ENCODE results near the gene IQGAP2. TPM values are rescaled to one million over a fixed set of nuclear protein-coding genes. Genes with fewer than 3 reads are reported as not detected.

Gene IQGAP2
- total RNA-seq, 6 donors from 2014 or later = 24.3 to 57.6 (median 28.9) TPM

DNA sequence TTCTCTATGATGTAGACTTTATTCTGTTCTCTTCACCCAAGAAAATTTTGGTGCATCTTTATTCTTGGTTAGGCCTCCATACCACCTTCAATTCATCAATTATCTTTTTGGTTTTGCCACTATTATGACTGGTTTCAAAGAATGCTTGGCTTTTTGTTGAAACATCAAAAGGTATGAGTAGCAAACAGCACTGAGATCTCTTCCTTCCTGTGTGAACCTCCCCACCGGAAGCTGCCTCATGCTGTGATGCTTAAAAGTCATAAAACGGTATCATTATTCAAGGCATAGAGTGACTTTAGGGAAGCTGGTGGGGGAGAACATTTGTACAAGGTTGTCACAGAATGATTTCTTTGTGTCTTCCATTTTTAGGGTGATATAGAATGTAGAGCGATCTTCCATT is 70.6 kb downstream of the IQGAP2 start:
- DNase-seq = no peak
- H3K4me1 ChIP-seq = peaks cover 0 to 5% (median 2%) of the 10 kb centered on the region in 4 donors
- no peaks in the 10 kb centered on the region for H3K27me3 ChIP-seq
- no peak overlapping the region for H3K4me3 ChIP-seq
- 63 to 72% methylated on average over 3 of the region's 3 CpGs for WGBS, 2 donors
- no peaks in the 10 kb centered on the region for H3K36me3 ChIP-seq
- TF ChIP-seq POLR2A (IDR thresholded peaks at IDR 0.05) = no peak
- TF ChIP-seq POLR2AphosphoS5 (IDR thresholded peaks at IDR 0.05) = no peak
- no peak for TF ChIP-seq EP300 (IDR thresholded peaks at IDR 0.05)
- TF ChIP-seq, protein P1, sequence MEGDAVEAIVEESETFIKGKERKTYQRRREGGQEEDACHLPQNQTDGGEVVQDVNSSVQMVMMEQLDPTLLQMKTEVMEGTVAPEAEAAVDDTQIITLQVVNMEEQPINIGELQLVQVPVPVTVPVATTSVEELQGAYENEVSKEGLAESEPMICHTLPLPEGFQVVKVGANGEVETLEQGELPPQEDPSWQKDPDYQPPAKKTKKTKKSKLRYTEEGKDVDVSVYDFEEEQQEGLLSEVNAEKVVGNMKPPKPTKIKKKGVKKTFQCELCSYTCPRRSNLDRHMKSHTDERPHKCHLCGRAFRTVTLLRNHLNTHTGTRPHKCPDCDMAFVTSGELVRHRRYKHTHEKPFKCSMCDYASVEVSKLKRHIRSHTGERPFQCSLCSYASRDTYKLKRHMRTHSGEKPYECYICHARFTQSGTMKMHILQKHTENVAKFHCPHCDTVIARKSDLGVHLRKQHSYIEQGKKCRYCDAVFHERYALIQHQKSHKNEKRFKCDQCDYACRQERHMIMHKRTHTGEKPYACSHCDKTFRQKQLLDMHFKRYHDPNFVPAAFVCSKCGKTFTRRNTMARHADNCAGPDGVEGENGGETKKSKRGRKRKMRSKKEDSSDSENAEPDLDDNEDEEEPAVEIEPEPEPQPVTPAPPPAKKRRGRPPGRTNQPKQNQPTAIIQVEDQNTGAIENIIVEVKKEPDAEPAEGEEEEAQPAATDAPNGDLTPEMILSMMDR (IDR thresholded peaks at IDR 0.05) = no peak
- H3K27ac ChIP-seq = no peak overlapping the region
- no peaks in the 10 kb centered on the region for H3K9me3 ChIP-seq
- ATAC-seq (ENCODE audit: low FRiP score in 2 of 2) = no peak

DNA sequence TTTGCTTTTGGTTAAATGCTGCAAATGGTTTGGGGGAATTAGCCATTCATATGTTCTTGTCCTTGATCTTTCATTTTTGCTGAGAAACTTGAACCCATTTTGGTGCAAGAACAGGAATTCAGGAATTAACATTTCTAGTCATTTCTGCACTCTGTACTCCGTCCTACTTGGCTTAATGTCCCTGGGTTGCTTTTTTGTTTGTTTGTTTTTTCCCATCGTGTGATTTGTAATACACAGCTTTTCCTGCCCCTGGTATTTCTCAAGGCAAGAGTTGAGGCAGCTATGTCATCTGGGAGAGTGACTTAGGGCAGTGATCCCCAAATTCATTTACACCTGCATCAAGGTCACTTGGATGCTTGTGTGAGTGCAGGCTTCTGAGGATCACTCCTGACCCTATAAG is 71.3 kb downstream of the IQGAP2 start:
- WGBS, 2 donors = 51 to 90% methylated on average over 2 of the region's 2 CpGs
- no peak for TF ChIP-seq EP300 (IDR thresholded peaks at IDR 0.05)
- TF ChIP-seq POLR2A (IDR thresholded peaks at IDR 0.05) = no peak
- no peak for TF ChIP-seq POLR2AphosphoS5 (IDR thresholded peaks at IDR 0.05)
- TF ChIP-seq, protein P1 (IDR thresholded peaks at IDR 0.05) = no peak
- no peak for DNase-seq
- ATAC-seq (ENCODE audit: low FRiP score in 2 of 2) = no peak
- no peaks in the 10 kb centered on the region for H3K9me3 ChIP-seq
- no peaks in the 10 kb centered on the region for H3K27me3 ChIP-seq
- H3K36me3 ChIP-seq = no peaks in the 10 kb centered on the region
- H3K4me1 ChIP-seq = peaks cover 0 to 5% (median 2%) of the 10 kb centered on the region in 4 donors
- no peak overlapping the region for H3K27ac ChIP-seq
- no peak overlapping the region for H3K4me3 ChIP-seq

DNA sequence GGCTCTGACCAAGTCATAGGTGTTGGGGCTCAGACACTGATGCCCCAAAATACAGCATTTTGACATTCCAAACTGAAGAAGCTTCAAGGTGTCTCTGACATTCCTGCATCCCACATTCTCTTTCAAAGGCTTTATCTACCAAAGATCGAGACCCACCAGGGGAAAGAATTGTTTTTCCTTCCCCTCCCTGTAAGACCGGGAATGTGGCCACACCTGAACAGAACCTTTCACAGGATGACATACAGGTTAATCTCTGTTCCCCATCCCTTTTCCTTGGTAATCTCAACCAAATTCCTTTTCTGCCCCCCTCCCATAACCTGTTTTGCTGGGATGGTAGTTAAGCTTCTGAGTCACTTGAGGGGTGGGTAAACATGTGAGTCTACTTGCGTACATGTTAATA is 72.3 kb downstream of the IQGAP2 start:
- H3K4me1 ChIP-seq = peaks cover 0 to 5% (median 2%) of the 10 kb centered on the region in 4 donors

DNA sequence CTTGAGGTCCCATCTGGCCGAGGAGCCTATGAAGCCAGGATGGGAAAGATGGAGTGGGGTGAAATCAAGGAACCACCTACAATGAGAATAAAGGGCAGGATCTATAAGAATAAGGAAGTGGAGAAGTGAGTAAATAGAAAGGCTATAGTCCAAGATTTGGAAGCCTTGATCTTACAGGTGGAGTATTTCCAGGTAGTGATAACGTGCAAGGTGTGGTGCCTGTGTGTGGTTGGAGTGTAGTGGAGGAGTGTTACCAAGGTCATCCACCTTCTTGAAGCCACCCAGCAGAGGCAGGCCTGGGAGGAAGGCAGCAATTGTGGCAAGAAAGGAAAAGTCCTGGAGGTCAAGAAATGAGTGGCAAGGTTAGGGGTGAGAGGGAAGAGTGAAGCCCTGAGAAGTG is 72.9 kb downstream of the IQGAP2 start:
- 80 to 87% methylated on average over 2 of the region's 2 CpGs for WGBS, 2 donors
- Histone ChIP-seq H3K9me3 (no peaks in the 10 kb centered on the region), H3K4me1 (peaks cover 0 to 5% (median 2%) of the 10 kb centered on the region in 4 donors), H3K27me3 (no peaks in the 10 kb centered on the region), H3K27ac (no peak overlapping the region), H3K36me3 (no peaks in the 10 kb centered on the region), H3K4me3 (no peak overlapping the region)
- TF ChIP-seq, protein P1 (IDR thresholded peaks at IDR 0.05) = no peak
- no peak for TF ChIP-seq POLR2A (IDR thresholded peaks at IDR 0.05)
- DNase-seq = no peak
- ATAC-seq (ENCODE audit: low FRiP score in 2 of 2) = no peak

More for the DNA sequence above, 72.3 kb downstream of the IQGAP2 start:
- Histone ChIP-seq H3K27ac (no peak overlapping the region), H3K4me3 (no peak overlapping the region), H3K9me3 (no peaks in the 10 kb centered on the region), H3K36me3 (no peaks in the 10 kb centered on the region), H3K27me3 (no peaks in the 10 kb centered on the region)
- WGBS, 2 donors = 81 to 92% methylated on average over 3 of the region's 3 CpGs
- no peak for TF ChIP-seq POLR2AphosphoS5 (IDR thresholded peaks at IDR 0.05)
- TF ChIP-seq, protein P1 (IDR thresholded peaks at IDR 0.05) = no peak
- TF ChIP-seq EP300 (IDR thresholded peaks at IDR 0.05) = no peak
- TF ChIP-seq POLR2A (IDR thresholded peaks at IDR 0.05) = no peak
- DNase-seq (no peak), ATAC-seq (ENCODE audit: low FRiP score in 2 of 2) (no peak)

DNA sequence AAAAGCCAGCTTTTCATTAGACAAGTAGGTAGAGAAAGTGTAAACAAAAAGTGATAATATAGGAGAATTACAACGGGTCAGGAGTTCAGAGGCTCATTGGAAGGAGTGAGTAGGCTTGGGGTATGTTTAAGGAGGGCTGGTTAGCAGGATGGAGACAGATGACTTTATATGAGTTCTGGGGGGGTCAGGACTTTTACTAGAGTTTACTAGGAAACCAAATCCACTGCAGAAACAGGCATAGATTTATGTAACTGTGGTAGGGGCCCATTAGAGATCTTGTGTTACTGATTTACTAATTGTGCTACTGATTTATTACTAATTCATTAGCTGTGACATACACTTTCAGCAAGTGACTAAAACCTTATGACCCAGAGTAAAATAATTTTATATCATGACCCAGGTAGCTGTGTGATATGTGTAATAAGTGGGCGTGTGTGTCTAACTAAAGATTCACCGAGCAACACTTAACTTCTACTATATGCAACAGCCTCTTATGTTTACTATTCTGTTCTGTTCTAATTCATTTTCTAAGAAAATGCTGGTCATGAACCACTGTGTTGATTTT is 73.5 kb downstream of the IQGAP2 start:
- Histone ChIP-seq H3K4me1 (peaks cover 0 to 5% (median 2%) of the 10 kb centered on the region in 4 donors), H3K27me3 (no peaks in the 10 kb centered on the region), H3K4me3 (no peak overlapping the region), H3K36me3 (no peaks in the 10 kb centered on the region), H3K27ac (no peak overlapping the region), H3K9me3 (no peaks in the 10 kb centered on the region)
- DNase-seq (no peak), ATAC-seq (ENCODE audit: low FRiP score in 2 of 2) (no peak)
- TF ChIP-seq, protein P1 (IDR thresholded peaks at IDR 0.05) = no peak
- TF ChIP-seq POLR2AphosphoS5 (IDR thresholded peaks at IDR 0.05) = no peak
- no peak for TF ChIP-seq EP300 (IDR thresholded peaks at IDR 0.05)
- no peak for TF ChIP-seq POLR2A (IDR thresholded peaks at IDR 0.05)
- 80 to 85% methylated on average over 3 of the region's 3 CpGs for WGBS, 2 donors
